Measurements from ENCODE around the gene SRSF6.
"Not testable (repeated sequence)": the region's sequence is repeated elsewhere in the genome, so short reads cannot be mapped to it uniquely, and the experiment has no call there.

The SRSF6 gene
- total RNA-seq = 165 to 248 reads per million in 2 experiments

- DNase-seq (ENCODE audit: low read depth) = peak; percentile 86
These were observed at the start of gene SRSF6 for GRCh38 chr20:43457640-43458421. SRSF6 (plus strand) TSS chr20:43457896; CDS start chr20:43458034, 138 bp downstream.

DNA sequence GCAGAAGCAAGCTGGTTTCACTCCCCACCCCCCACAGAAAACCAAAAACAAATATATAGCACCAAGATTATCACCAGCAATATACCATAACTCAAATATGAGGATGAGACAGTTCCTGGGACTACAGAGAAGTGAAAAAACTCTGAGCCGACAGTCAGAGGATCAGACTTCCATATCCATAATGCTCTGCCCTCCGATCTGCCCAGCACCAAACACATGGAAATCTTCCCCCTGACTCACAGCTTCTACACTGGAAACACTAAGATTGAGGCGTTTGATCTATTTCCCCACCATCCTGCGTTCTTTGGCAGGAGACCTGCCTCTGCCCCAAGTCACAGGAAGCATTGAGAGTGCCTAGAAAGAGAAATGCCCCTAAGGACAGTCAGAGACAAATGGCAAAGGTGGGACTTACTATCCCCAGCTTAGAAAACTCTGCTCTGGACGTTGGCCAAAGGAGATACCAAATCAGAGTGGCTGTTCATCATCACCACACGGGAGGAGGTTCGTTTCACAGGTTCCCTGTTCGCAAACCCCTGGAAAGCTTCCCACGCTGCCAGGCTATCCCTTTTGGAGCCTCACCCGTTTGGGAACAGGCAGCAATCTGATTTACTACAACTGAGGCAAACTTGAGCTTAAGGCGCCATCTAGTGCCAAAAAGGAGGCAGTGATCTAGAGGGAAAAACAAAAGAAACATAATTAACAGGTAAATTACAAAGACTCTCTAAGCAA is 48.7 kb upstream of the SRSF6 start:
- DNase-seq (ENCODE audit: low read depth) = no peak

- no peak for DNase-seq (ENCODE audit: low read depth)
These were observed 48.2 kb upstream of the SRSF6 start for GRCh38 chr20:43409577-43409913.

- DNase-seq (ENCODE audit: low read depth) = no peak
These were observed 41.9 kb upstream of the SRSF6 start for GRCh38 chr20:43415661-43416430.

DNA sequence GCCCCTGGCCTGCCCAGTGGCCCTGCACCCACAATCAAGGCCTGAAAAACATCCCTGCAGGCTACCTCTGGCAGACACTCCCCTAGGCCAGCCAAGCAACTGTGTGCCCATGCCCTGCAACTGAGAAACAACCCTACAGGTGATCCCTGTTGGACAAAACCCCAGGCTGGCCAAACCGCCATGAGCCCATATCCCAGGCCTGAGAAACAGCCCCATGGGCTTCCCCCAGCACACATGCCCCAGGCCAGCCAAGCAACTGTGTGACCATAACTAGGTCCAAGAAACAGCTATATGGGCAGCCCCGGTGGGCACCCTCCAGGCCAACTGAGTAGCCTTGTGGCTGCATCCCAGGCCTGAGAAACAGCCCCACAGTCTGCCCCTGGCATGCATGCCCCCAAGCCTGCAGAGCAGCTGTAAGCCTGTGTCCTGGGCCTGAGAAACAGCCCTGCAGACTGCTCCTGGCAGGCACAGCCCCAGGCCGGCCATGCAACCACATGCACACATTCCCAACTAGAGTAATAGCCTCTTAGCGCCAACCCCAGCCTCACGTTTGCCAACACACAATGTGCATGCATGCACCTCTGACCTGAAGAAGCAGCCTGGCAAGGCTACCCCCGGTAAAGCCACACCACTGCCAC is 41.0 kb upstream of the SRSF6 start:
- DNase-seq (ENCODE audit: low read depth) = no peak

DNA sequence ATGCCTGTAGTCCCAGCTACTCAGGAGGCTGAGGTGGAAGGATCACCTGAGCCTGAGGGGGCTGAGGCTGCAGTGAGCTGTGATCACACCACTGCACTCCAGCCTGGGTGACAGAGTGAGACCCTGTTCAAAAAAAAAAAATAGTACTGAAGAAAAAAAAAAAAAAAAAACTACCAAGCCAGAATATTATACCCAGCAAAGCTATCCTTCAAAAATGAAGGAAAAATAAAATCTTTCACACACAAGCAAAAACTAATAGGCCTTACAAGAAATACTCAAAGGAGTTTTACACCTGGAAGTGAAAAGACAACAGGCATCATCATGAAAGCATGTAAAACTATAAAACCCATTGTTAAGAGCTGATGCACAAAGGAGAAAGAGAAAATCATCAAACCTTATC is 37.5 kb upstream of the SRSF6 start:
- no peak for DNase-seq (ENCODE audit: low read depth)

GRCh38 chr20:43420913-43421312 is 36.8 kb upstream of the SRSF6 start:
- not testable (repeated sequence) for DNase-seq (ENCODE audit: low read depth)

- DNase-seq (ENCODE audit: low read depth) = no peak
These were observed 31.5 kb upstream of the SRSF6 start for GRCh38 chr20:43426172-43426571.

DNA sequence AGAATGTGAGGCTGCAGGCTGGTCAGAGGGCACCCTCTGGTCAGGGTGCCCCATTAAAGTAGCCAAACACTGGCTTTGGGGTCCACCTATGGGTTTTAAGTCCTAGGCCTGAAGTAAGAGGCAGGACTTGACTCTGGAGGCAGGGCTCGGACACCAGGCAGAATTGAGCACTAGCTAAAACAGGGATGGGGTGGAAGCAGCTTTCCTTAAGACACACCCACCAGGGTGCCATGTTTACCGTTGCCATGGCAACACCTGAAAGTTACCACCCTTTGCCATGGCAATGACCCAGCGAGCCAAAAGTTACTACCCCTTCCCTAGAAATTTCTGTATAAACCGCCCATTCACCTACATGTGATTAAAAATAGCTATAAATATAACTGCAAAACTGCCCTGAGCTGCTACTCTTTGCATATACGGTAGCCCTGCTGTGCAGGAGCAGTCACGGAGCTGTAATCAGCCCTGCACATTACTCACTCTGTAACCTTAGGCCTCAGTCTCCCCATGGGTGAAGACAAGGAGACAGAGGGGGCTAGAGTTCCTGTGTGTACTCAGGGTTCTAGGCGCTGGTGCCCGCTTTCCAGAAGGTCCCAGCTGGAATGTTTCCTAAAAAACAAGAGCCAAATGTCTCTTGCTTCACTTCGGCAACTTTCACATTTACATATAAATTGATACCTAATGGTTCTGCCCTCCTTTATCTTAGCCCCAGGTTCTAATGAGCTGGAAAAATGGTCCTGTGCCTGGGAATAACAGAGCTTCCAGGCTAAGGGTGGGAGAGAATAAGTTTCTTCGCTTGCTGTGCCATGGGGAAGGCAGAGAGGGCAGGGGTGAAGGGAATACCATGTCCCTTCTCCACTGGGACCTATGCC is 27.2 kb upstream of the SRSF6 start:
- DNase-seq (ENCODE audit: low read depth) = no peak

DNA sequence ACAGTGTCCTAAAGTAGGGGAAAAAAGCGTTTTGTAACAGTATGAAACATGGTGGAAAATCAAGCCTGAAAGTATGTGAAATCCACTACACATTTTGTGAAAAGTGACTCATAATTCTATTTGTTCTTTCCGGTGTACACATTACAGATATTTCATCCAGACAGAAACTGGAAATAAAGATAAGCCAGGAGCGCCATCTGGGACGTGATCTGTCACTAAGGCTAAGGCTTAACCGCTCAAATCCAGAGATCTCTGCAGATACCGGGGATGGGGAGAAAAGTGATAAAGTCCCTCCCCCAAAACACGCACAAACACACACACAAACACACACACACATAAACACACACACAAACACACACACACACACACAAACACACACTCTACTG is 26.6 kb upstream of the SRSF6 start:
- DNase-seq (ENCODE audit: low read depth) = no peak

GRCh38 chr20:43432498-43432897 is 25.2 kb upstream of the SRSF6 start:
- no peak for DNase-seq (ENCODE audit: low read depth)

DNA sequence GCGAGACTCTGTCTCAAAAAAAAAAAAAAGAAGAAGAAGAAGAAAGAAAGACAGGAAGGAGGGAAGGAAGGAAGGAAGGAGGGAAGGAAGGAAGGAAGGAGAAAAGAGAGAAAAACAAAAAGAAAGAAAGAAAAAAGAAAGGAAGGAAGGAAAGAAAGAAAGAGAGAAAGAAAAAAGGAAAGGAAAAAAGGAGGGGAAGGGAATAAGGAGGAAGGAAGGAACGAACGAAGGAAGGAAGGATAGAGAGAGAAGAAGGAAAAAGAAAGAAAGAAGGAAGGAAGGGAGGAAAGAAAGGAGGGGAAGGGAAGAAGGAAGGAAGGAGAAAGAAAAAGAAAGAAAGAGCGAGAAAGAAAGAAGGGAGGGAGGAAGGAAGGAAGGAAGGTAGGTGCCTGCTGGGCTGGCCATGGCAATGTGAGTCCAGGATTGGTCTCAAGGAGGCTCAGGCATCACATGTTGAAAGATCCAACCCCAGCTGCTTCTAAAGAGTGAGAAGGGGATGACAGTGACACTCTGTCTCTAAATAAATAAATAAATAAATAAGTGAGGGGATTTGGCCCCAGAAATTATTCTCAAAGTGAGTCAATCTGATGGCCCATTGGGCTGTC is 24.3 kb upstream of the SRSF6 start:
- DNase-seq (ENCODE audit: low read depth) = no peak

- no peak for DNase-seq (ENCODE audit: low read depth)
These were observed 23.1 kb upstream of the SRSF6 start for GRCh38 chr20:43434565-43434964.

- no peak for DNase-seq (ENCODE audit: low read depth)
These were observed 18.9 kb upstream of the SRSF6 start for GRCh38 chr20:43438578-43439316.

DNA sequence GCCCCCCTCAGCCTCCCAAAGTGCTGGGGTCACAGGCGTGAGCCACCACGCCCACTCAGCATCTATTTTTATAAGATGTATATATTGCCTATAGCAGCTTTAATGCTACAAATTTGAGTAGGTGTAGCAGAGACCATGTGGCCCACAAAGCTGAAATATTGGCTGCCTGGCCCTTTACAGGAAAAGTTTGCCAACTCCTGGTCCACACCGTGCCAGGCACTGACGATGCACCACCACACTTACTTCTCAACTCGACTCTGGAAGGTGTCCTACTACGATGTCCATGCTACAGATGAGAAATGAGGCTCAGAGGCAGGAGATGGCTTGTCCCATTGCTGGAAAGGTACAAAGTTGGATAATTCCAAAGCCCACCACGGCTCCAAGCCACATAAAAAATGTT is 17.2 kb upstream of the SRSF6 start:
- DNase-seq (ENCODE audit: low read depth) = no peak

DNA sequence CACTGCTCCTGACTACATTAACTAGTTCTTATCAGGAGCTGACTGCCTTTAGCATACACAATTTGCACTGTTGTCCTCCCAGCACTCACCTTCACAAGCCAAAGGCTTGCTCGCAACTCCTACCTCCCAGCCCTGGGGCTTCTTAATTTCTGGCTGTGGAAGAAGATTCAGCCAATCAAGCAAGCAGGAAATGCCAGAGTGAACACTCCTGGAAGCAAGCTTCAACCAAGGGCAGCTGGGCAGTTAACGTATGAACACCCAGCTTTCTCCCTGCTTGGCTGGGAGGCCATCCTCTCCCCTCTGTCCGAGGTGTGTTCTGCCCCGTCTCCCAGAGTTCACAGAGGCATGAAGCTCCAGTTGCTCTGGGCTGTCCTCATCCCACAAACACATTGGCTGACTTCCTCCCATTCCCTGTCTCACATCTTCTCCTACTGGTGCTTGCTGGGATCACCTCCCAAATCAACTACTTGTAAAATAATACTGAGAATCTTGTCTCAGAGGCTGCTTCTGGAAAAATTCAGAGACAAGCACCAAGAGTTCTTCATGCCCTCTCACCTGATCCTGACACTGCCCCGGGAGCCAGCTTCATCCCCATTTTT is 15.3 kb upstream of the SRSF6 start:
- DNase-seq (ENCODE audit: low read depth) = no peak

GRCh38 chr20:43444107-43444506 is 13.6 kb upstream of the SRSF6 start:
- DNase-seq (ENCODE audit: low read depth) = no peak

DNA sequence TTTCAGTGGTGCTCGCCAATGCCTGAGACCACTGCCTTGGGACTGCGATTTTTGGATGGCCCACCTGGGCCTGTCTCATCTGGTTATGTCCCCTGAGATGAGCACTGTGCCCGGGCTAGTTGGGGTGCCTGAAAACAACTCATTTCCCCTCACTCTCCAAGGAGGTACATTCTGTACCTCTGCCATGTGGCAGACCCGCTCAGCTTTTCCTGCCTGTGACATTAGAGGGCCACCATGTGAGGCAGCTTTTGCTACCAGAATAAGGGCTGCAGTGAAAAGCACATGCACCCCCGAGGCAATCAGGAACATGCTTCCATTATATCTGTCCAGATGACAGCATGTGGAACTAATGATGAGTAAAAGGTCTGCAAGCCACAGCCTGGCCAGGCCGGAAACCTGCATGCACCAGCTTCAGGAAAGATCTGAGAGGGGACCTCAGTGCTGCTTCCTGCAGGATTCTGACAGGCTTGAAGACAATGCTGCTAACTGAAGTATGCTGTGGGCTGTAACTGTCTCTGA is 11.3 kb upstream of the SRSF6 start:
- no peak for DNase-seq (ENCODE audit: low read depth)

DNA sequence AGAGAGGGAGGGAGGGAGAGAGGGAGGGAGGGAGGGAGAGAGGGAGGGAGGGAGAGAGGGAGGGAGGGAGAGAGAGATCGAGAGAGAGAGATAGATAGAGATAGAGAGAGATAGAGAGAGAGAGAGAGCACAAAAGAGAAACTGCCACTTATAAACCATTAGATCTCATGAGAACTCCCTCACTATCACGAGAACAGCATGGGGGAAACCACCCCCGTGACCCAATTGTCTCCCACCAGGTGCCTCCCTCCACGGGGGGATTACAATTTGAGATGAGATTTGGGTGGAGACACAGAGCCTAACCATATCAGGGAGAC is 9.3 kb upstream of the SRSF6 start:
- not testable (repeated sequence) for DNase-seq (ENCODE audit: low read depth)
